ENCODE data around the gene MTG1.

- TF ChIP-seq POLR2A (IDR thresholded peaks at IDR 0.05; ENCODE audit: low read length) (no peak), GATA1 (IDR thresholded peaks at IDR 0.05; ENCODE audit: low read depth, low read length) (no peak)
Measured at GRCh38 chr10:133358162-133358924, 35.6 kb upstream of the MTG1 start.

Data from erythroblast (primary cell).